SKM-1 treated with dmso at 0.1 percent for 144 hours (cell line): ENCODE data around the gene DCUN1D2.

Source experiments
- DNase-seq: peaks from one replicate; lab custom pipeline; 2025; ENCODE audit not compliant: unreplicated experiment; lab: John Stamatoyannopoulos, UW

The DCUN1D2 gene

DNA sequence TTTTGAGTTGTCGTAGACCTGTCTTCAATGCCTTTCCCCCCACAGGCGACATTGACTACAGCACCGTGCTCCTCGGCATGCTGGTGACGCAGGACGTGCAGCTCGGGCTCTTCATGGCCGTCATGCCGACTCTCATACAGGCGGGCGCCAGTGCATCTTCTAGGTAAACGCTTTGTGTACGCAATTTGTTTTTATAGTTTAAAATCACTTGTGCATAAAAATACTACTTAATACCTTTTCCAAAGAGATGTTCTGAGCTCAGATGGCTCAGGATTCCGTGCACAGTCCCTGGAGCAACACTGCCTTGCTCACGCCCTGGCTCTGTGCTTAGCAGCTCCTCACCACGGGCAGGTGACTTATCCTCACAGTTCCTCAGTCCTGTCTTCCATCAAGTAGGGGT is 30.1 kb upstream of the DCUN1D2 start:
- DNase-seq: no peak

DNA sequence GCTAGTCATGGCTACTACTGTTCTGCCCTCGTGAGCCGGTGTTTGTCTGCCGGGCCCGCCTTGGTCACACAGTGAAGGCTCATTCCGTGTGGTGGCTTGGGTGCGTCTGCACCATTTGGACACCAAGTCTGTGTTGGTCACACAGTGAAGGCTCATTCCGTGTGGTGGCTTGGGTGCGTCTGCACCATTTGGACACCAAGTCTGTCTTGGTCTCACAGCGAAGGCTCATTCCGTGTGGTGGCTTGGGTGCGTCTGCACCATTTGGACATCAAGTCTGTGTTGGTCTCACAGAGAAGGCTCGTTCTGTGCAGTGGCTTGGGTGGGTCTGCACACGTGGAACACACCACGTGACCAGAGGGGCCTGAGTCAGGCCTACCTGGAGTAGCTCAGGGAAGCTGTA is 29.0 kb upstream of the DCUN1D2 start:
- no peak for DNase-seq

DNA sequence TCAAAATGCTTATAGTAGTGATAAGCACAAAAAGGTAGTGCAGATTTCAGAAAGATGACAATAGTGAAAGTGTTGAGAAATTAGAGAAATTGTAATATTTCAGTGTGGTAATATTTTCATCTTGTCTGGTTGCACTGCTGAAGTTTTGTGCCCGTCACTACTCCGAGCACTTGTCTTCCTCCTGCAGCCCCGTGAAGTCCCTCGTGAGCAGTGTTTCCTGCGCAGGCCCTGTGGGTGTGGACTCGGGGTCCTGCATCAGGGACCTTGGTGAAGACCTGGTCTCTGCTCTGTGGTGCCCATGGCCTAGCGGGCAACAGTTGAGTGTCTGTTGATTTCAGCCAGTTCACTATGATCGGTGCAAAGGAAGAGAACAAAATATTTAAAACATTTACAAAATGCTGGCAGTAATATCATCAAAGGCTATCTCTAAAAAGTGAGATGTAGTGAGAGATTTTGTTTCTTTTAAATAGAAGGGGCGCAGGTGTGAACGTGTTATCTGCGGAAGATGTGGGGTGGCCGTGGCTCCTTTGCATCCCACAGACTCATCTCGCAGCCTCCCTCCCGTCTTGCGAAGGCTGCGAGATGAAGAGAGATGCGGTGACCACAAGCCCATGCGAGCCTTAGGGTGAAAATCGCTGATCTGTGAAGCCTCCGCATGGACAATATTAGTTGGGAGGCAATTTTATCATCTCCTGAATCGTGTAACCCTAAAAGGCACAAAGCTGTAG is 27.7 kb upstream of the DCUN1D2 start:
- DNase-seq: no peak

DNA sequence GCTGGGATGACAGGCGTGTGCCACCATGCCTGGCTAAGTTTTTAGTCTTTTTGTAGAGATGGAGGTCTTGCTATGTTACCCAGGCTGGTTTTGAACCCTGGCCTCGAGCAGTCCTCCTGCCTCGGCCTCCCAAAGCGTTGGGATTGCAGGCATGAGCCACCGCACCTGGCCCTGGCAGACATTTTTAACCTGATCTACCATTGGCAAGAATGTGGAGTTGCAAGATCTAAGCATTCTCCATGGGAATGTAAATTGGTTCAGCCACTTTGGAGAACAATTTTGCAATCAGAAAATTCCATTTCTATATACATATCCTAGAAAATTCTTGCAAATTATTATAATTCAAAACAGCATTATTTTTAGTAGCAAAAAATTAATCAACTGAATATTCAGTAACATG is 24.3 kb upstream of the DCUN1D2 start:
- DNase-seq: no peak

DNA sequence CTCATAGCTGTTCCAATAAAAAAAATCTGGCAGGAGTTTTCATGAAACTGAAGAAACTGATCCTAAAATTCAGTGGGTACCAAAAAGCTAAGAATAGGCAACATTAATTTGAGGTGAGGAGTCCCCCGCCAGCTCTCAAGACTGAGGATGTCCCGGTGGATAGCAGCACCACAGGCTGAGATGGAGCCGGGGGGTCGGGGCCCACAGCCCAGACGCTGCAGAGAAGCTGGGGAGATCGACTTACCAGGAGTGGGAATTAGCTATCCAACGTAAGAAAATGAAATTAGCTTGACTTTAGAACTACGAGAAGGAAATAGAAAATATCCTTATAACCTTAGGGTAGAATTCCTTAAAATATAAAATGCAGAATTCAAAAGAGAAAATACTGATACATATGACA is 23.2 kb upstream of the DCUN1D2 start:
- no peak for DNase-seq

DNA sequence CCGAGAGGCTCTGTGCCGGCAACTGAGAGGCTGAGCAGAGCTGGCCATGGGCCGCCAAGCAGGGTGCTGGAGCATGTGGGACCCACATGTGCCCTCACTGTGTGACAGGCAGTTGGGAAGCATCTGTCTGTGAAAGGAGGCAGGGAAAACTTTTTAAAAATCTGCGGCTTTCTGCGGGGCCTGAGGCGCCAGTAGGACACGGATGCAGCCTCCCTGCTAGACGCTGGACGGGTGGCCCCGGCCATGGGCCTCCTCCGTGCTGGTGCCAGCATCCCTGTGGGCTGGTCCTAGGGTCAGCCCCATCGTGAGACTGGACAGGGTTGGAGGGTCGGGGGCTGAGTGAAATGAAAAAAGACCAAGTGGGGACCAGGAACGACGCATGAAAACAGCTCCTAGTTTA is 20.9 kb upstream of the DCUN1D2 start:
- DNase-seq: no peak

DNA sequence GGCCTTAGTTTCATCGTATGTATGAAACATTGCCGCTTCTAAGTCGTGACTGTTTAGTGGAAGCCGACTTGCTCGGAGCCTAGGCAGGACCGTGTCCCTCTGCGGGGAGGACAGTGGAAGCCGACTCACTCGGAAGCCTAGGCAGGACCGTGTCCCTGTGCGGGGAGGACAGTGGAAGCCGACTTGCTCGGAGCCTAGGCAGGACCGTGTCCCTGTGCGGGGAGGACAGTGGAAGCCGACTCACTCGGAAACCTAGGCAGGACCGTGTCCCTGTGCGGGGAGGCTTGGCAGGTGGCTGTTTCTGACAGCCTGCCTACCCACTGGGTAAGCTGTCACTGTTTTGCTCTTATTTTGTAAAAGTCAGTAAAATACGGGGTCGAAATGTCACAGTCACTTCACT is 20.4 kb upstream of the DCUN1D2 start:
- no peak for DNase-seq

DNA sequence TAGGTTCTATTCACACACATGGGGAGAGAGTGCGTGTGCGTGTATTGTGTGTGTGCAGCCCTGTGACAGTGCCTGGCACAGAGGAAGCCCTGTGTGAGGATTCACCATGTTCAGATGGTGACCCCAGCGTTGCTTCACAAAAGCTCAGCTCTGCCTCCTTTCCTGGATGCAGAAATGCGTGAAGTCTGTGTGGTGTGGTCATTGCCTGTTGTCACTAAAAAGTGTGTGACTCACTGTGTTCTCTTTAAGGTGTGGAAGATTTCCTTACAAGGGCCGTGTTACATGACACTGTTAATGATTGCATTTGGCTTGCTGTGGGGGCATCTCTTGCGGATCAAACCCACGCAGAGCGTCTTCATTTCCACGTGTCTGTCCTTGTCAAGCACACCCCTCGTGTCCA is 19.5 kb upstream of the DCUN1D2 start:
- no peak for DNase-seq

DNA sequence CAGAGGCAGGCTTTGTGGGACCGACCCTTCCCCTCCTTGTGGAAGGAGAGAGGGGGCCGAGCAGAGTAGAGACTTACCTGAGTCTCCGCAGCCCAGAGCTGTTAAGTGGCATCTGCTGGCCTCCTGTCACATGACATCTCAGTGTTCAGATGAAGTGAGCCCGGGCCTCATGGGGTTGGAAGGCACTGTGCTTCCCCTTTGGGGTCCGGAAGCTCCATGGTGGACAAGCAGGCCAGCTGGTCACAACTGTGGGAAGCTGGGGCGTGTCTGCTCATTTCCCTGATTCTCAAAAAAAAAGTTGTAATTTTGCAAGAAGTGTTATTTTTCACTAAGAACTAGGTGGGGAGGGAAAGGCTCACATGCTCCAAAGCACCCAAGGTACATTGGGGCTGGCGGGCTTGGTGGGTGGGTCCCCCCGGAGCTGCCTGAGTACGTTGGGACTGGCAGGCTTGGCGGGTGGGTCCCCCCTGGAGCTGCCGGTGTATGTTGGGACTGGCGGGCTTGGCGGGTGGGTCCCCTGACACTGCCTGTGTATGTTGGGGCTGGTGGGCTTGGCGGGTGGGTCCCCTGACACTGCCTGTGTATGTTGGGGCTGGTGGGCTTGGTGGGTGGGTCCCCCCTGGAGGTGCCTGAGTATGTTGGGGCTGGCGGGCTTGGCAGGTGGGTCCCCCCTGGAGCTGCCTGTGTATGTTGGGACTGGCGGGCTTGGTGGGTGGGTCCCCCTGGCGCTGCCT is 18.2 kb upstream of the DCUN1D2 start:
- no peak for DNase-seq

DNA sequence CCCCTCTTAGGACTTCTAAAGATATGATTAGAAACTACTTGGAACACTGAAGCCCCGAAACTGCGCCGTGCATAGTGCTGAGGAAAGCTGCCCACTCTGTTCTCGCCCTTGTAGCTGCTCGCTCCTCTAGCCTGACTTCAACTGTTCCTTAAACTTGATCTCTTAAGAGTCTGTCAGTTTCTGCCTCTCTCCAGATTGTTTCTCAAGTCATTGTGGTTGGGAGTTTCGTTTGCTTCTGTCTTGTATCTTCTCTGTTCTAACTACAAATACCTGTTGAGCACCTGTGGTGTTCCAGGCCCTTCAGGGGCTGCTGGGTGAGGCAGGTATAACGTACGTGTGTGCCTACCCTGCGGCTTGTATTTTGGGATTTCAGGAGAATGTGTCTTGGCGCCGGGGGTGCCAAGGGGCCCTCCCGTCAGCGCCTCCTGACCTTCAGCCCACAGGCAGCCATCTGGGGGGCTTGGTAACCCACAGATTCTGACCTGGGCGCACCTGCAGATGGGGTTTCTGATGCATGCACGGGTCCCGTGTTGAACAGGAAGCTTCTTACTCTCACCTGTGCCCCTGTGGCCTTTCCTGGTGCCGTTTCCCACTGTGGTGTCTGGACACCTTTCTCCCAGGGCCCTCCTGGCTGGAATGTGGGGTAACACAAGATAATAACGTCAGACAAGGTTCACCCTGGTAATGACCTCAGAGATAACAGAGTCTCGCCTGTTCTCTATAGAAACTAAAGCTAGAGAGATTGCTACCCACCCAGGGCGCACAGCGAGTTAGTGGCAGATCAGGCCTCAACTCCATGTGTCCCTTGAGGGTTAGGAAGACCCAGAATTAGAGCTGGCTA is 17.2 kb upstream of the DCUN1D2 start:
- DNase-seq: no peak

DNA sequence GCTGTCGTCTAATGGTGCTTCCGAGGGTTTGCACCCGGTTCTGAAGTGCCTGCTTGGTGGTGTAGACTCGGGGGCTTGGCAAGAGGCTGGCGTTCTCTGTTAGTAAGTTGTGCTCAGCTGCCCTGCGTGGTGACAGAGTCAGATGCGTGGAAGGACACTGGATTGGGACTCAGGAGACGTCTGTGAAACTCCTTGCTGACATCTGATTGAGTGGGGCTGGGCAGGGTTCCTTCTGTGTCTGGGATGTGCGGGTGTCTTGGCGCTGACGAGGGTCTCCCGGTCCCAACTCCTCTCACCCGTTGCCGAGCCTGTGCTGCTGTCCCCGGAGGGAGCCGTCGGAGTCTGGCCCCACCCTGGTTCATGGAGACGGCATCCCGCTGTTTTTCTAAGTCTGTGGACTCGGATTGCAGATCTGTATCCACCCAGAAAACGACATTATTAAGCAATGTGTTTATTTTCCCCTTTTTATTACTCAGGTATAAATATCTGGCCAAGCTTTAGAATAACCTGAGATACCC is 16.4 kb upstream of the DCUN1D2 start:
- no peak for DNase-seq

DNA sequence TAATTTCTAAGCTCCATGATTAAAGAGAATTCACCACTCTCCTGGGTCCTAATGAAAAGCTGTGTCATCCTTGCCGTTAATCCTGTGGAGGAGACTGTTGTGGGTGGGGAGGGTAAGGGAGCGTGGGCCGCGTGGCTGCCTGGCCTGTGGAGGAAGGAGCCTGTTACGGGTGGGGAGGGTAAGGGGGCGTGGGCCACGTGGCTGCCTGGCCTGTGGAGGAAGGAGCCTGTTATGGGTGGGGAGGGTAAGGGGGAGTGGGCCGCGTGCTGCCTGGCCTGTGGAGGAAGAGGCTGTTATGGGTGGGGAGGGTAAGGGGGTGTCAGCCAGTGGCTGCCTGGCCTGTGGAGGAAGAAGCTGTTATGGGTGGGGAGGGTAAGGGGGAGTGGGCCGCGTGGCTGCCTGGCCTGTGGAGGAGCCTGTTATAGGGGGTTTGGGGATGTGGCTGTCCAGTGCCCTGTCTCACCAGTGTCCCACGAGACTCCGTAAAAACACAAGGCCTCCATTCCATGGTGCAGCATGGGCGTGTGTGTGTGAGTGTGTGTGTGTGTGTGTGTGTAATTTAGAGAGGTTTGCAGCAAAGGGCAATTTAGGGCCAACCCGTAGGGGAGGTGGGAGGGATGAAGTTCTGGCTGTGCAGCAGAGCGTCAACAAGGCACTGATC is 15.6 kb upstream of the DCUN1D2 start:
- DNase-seq: no peak

DNA sequence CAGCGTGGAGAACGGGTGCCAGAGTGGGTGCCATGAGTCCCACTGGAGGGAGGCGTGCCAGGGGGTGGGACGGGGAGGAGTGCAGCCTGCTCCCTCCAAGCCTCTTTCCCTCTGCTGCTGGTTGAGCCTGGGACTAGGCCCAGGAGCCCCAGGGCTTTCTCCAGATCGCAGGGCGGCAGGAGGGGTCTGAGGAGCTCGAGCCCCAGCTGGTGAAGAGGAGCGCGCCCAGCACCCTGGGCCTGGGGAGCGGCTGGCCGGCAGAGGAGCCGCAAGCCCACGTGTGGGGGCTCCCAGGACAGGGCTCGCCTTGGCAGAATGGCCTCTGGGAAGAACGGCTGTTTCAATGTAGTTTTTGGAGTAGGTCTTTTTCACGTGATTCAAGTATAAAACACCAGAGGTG is 12.2 kb upstream of the DCUN1D2 start:
- DNase-seq: no peak

DNA sequence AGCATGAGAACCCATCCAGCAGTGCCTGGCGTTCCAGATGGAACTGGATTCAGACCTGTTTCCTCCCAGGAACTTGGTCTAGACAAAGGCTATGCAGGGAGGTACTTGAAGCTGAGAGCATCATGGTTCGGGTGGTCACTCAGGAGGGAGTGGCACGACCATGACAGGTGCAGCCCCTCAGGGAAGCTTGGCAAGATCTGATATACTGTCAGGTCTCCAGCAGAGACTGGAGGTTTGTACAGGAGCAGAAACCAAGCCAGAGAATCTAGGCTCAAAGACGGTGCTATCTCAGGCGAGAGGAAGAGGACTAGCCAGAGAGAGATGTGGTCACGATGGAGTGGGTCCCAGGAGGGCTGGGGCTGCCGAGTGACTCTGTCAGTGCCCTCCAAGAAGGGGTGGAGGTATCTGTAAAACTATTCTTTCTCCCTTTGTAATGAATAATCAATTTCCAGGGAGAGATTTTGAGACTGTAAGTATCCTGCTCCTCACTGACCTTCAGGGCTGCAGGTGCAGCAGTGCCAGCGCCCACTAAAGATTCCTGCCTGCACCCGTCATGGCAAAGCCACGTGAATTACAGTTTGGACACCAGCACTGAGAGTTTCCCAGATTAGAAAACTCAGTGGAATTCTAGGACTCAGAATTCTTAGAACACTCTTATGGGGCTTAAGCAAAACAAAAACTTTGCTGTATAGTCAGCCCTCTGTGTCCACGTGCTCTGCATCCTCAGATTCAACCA is 10.2 kb upstream of the DCUN1D2 start:
- no peak for DNase-seq

DNA sequence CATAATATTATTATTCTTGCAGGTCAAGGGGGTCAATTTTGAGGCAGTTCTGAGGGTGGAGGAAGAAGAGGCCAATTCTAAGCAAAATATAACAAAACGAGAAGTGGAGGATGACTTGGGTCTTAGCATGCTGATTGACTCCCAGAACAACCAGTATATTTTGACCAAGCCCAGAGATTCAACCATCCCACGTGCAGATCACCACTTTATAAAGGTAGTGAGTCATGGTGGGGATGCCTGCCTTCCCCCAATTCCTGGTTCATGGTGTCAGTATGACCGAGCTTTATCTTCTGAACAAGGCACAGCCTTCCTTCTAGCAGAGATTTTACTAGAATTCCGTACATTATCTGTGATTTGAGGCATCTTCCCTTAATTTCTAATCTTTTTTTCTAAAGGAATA is 9.4 kb upstream of the DCUN1D2 start:
- no peak for DNase-seq

DNA sequence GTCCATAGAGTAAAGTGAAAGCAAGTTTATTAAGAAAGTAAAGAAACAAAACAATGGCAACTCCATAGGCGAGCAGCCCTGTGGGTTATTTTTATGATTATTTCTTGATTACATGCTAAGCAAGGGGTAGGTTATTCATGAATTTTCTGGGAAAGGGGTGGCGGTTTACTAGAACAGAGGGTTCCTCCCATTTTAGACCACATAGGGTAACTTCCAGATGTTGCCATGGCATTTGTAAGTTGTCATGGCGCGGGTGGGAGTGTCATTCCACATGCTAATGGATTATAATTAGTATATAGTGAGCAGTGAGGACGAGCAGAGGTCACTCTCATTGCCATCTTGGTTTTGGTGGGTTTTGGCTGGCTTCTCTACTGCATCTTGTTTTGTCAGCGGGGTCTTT is 8.4 kb upstream of the DCUN1D2 start:
- no peak for DNase-seq

DNA sequence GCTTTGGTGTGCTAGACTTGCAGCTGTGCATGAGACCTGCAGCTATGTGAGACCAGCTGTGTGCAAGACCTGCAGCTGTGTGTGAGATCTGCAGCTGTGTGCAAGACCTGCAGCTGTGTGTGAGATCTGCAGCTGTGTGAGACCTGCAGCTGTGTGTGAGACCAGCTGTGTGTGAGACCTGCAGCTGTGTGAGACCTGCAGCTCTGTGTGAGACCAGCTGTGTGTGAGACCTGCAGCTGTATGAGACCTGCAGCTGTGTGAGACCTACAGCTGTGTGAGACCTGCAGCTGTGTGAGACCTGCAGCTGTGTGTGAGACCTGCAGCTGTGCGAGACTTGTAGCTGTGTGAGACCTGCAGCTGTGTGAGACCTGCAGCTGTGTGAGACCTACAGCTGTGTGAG is 6.7 kb upstream of the DCUN1D2 start:
- no peak for DNase-seq

DNA sequence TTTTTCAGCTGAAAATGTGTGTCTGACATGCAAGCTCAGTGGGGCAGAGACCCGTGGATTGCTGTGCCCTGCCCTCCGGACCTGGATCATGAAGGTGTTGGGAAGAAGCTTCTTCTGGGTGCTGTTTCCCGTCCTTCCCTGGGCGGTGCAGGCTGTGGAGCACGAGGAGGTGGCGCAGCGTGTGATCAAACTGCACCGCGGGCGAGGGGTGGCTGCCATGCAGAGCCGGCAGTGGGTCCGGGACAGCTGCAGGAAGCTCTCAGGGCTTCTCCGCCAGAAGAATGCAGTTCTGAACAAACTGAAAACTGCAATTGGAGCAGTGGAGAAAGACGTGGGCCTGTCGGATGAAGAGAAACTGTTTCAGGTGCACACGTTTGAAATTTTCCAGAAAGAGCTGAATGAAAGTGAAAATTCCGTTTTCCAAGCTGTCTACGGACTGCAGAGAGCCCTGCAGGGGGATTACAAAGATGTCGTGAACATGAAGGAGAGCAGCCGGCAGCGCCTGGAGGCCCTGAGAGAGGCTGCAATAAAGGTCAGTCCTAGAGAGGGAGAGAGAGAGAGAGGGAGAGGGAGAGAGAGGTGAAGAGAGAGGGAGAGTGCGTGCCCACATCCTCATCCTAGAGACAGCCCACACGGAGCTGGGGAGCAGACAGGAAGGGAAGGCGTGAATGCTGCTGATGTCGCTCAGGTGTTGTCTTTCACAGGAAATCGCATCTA is 5.1 kb upstream of the DCUN1D2 start:
- no peak for DNase-seq

DNA sequence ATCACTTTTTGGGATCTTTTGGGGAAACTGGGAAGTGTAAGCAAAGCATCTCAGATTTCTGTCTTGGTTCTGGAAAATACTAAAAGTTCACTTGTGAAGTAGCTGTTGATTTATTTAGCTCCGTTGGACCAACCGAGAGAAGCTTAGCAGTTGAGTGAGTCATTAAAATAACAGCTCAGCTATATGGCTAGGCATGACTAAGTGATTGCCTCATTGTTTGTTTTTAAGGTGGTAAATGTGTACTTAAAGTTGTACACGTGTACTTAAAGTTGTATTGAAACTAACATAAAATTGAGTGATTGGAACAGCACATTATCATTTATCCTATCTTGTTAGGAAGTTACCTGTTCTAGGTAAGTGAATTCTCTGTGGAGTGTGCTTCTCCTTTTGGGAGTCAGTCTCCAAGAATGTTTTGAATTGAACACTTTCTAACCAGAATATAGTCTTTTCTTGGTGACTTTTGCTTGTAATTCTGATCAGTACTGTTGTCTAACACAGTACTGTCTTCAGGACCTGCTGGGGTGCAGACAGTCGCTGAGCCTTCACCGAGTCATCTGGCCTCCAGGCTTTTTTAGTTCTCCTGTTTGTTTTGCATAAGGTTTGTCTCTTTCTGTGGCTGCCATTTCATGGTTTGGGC is 2.9 kb upstream of the DCUN1D2 start:
- DNase-seq: no peak
